ENCODE measurements around the gene H2BK1.

GRCh38 chr7:151185762-151186639 lies 24.3 kb downstream of the H2BK1 start:
- TF ChIP-seq EZH2 (IDR thresholded peaks at IDR 0.05; ENCODE audit: borderline replicate concordance, low read length) = no peak
- TF ChIP-seq, protein P1, sequence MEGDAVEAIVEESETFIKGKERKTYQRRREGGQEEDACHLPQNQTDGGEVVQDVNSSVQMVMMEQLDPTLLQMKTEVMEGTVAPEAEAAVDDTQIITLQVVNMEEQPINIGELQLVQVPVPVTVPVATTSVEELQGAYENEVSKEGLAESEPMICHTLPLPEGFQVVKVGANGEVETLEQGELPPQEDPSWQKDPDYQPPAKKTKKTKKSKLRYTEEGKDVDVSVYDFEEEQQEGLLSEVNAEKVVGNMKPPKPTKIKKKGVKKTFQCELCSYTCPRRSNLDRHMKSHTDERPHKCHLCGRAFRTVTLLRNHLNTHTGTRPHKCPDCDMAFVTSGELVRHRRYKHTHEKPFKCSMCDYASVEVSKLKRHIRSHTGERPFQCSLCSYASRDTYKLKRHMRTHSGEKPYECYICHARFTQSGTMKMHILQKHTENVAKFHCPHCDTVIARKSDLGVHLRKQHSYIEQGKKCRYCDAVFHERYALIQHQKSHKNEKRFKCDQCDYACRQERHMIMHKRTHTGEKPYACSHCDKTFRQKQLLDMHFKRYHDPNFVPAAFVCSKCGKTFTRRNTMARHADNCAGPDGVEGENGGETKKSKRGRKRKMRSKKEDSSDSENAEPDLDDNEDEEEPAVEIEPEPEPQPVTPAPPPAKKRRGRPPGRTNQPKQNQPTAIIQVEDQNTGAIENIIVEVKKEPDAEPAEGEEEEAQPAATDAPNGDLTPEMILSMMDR (IDR thresholded peaks at IDR 0.05; ENCODE audit: low read length) = no peak
